Trophoblast cell (in vitro differentiated cells and primary cell): ENCODE results near the gene SSX2IP.

ENCODE experiments used
- DNase-seq, 2 donors: peaks; one replicate each; pipeline ENCODE4 v3.0.0-alpha.2; 2016
- H2AFZ ChIP-seq: 2 replicates; pipeline ENCODE4 v1.6.1; 2013; ENCODE audit warnings: low read length, moderate library complexity, mild to moderate bottlenecking; ENCODE audit not compliant: insufficient read depth, poor library complexity
- H2AK5ac ChIP-seq: 2 replicates; pipeline ENCODE4 v1.6.1; 2013; ENCODE audit warnings: mild to moderate bottlenecking, low read length
- H2BK120ac ChIP-seq: 2 replicates; pipeline ENCODE4 v1.6.1; 2013; ENCODE audit warnings: low read length, mild to moderate bottlenecking, moderate library complexity; ENCODE audit not compliant: insufficient read depth, poor library complexity
- H2BK12ac ChIP-seq: 2 replicates; pipeline ENCODE4 v1.6.1; 2013; ENCODE audit warnings: mild to moderate bottlenecking, low read length, moderate library complexity
- H2BK5ac ChIP-seq: 2 replicates; pipeline ENCODE4 v1.6.1; 2013; ENCODE audit warnings: low read length, low read depth, moderate library complexity, mild to moderate bottlenecking; ENCODE audit not compliant: poor library complexity
- H3K14ac ChIP-seq: 2 replicates; pipeline ENCODE4 v1.6.1; 2013; ENCODE audit warnings: mild to moderate bottlenecking, low read length
- H3K18ac ChIP-seq: 2 replicates; pipeline ENCODE4 v1.6.1; 2013; ENCODE audit warnings: mild to moderate bottlenecking, low read length
- H3K23ac ChIP-seq: 2 replicates; pipeline ENCODE4 v1.6.1; 2013; ENCODE audit warnings: low read length
- H3K27ac ChIP-seq: 2 replicates; pipeline ENCODE4 v1.5.1; 2013; ENCODE audit warnings: low read depth, mild to moderate bottlenecking, inconsistent platforms, low read length, moderate library complexity
- H3K27me3 ChIP-seq: 2 replicates; pipeline ENCODE4 v1.6.1; 2013; ENCODE audit warnings: inconsistent platforms, mild to moderate bottlenecking, low read length, moderate library complexity; ENCODE audit not compliant: insufficient read depth
- H3K36me3 ChIP-seq, 2 experiments: 1 replicate in 1 of 2; 2 replicates in 1 of 2; pipeline ENCODE4 v1.6.1; 2013; ENCODE audit warnings: low read length in 2 of 2, mild to moderate bottlenecking in 2 of 2, moderate library complexity in 1 of 2; ENCODE audit not compliant: insufficient read depth in 2 of 2, control insufficient read depth in 1 of 2
- H3K4ac ChIP-seq: 2 replicates; pipeline ENCODE4 v1.6.1; 2013; ENCODE audit warnings: low read depth, mild to moderate bottlenecking, low read length, moderate library complexity
- H3K4me1 ChIP-seq, 2 experiments: 1 replicate in 1 of 2; 2 replicates in 1 of 2; pipeline ENCODE4 v1.6.1; 2013; ENCODE audit warnings: low read length in 2 of 2, mild to moderate bottlenecking in 2 of 2, moderate library complexity in 1 of 2; ENCODE audit not compliant: insufficient read depth in 2 of 2, control insufficient read depth in 1 of 2
- H3K4me2 ChIP-seq: 2 replicates; pipeline ENCODE4 v1.6.1; 2013; ENCODE audit warnings: inconsistent platforms, mild to moderate bottlenecking, low read length, moderate library complexity
- H3K4me3 ChIP-seq: 2 replicates; pipeline ENCODE4 v1.5.1; 2013; ENCODE audit warnings: mild to moderate bottlenecking, low read depth, low read length, inconsistent platforms
- H3K79me1 ChIP-seq: one replicate; pipeline ENCODE4 v1.6.1; 2013; ENCODE audit warnings: low read length
- H3K79me2 ChIP-seq: 2 replicates; pipeline ENCODE4 v1.6.1; 2013; ENCODE audit warnings: low read length, mild to moderate bottlenecking; ENCODE audit not compliant: control insufficient read depth, insufficient read depth, poor library complexity
- H3K9ac ChIP-seq: 2 replicates; pipeline ENCODE4 v1.6.1; 2013; ENCODE audit warnings: mild to moderate bottlenecking, low read length
- H3K9me3 ChIP-seq: 2 replicates; pipeline ENCODE4 v1.6.1; 2013; ENCODE audit warnings: low read depth, mild to moderate bottlenecking, control low read depth, inconsistent platforms, low read length; ENCODE audit not compliant: insufficient read depth
- H4K12ac ChIP-seq: 2 replicates; pipeline ENCODE4 v1.6.1; 2013; ENCODE audit warnings: low read depth, mild to moderate bottlenecking, low read length, moderate library complexity
- H4K8ac ChIP-seq: 2 replicates; pipeline ENCODE4 v1.6.1; 2013; ENCODE audit warnings: low read depth, mild to moderate bottlenecking, low read length, moderate library complexity
- H4K91ac ChIP-seq: one replicate; pipeline ENCODE4 v1.6.1; 2013; ENCODE audit warnings: low read depth, mild to moderate bottlenecking, low read length, moderate library complexity
- WGBS: extraction: QIAGEN DNeasy Blood & Tissue Kit; methylation state at CpG from one replicate; pipeline ENCODE4 v1.1.7; 2013; ENCODE audit warnings: missing lambda C conversion rate; ENCODE audit not compliant: insufficient read length, insufficient coverage; ENCODE audit errors: extremely low coverage; 5-methylcytosine and 5-hydroxymethylcytosine counted together

The SSX2IP gene

GRCh38 chr1:84635429-84635828, 54.8 kb downstream of the SSX2IP start:
- no peak for DNase-seq
- no CpG with 5 or more reads among the region's 2 CpGs for WGBS

GRCh38 chr1:84634536-84635205, 55.6 kb downstream of the SSX2IP start:
- H3K9me3 ChIP-seq, result no peaks in the 10 kb centered on the region
- H3K27ac ChIP-seq, result peak overlapping the region; percentile 99
- no peaks in the 10 kb centered on the region for H3K27me3 ChIP-seq
- no peak overlapping the region for H3K4me3 ChIP-seq
- no peak overlapping the region for H3K18ac ChIP-seq
- peaks cover 6% of the 10 kb centered on the region for H3K79me2 ChIP-seq
- no peak overlapping the region for H4K12ac ChIP-seq
- no peak overlapping the region for H2BK12ac ChIP-seq
- no CpG with 5 or more reads among the region's 5 CpGs for WGBS
- H4K8ac ChIP-seq, result no peak overlapping the region
- H2AFZ ChIP-seq, result no peak overlapping the region
- peaks cover 34% of the 10 kb centered on the region for H3K79me1 ChIP-seq
- no peak overlapping the region for H3K23ac ChIP-seq
- H3K4me1 ChIP-seq, result peaks cover 9 to 24% of the 10 kb centered on the region in 2 experiments
- no peaks in the 10 kb centered on the region for H3K36me3 ChIP-seq
- H2AK5ac ChIP-seq, result no peak overlapping the region
- H2BK5ac ChIP-seq, result peak overlapping the region; percentile 98
- peak overlapping the region; percentile 70 for H3K4me2 ChIP-seq
- peak overlapping the region; percentile 99 for H4K91ac ChIP-seq
- DNase-seq, result peak; percentile 72 to 80
- peak overlapping the region; percentile 85 for H3K4ac ChIP-seq
- H2BK120ac ChIP-seq, result peak overlapping the region; percentile 99
- no peak overlapping the region for H3K14ac ChIP-seq
- no peak overlapping the region for H3K9ac ChIP-seq

More at GRCh38 chr1:84635429-84635828, 54.8 kb downstream of the SSX2IP start:
- H2BK120ac ChIP-seq, result peak overlapping the region; percentile 86
- H3K79me1 ChIP-seq, result peaks cover 35% of the 10 kb centered on the region
- H3K36me3 ChIP-seq, result no peaks in the 10 kb centered on the region
- no peak overlapping the region for H4K12ac ChIP-seq
- peak overlapping the region; percentile 63 for H3K14ac ChIP-seq
- no peak overlapping the region for H3K18ac ChIP-seq
- peak overlapping the region; percentile 28 for H3K4me3 ChIP-seq
- peaks cover 9 to 28% of the 10 kb centered on the region in 2 experiments for H3K4me1 ChIP-seq
- no peak overlapping the region for H2AK5ac ChIP-seq
- H3K9me3 ChIP-seq, result no peaks in the 10 kb centered on the region
- no peak overlapping the region for H3K9ac ChIP-seq
- H3K4ac ChIP-seq, result peak overlapping the region; percentile 22
- H2AFZ ChIP-seq, result no peak overlapping the region
- H3K79me2 ChIP-seq, result peaks cover 6% of the 10 kb centered on the region
- peak overlapping the region; percentile 91 for H4K91ac ChIP-seq
- H3K4me2 ChIP-seq, result peak overlapping the region; percentile 70
- peak overlapping the region; percentile 72 for H2BK12ac ChIP-seq
- H2BK5ac ChIP-seq, result peak overlapping the region; percentile 84
- peak overlapping the region; percentile 48 for H4K8ac ChIP-seq
- H3K23ac ChIP-seq, result no peak overlapping the region
- no peaks in the 10 kb centered on the region for H3K27me3 ChIP-seq
- peak overlapping the region; percentile 99 for H3K27ac ChIP-seq

GRCh38 chr1:84632673-84633434, 57.4 kb downstream of the SSX2IP start:
- H3K14ac ChIP-seq, result no peak overlapping the region
- H2BK12ac ChIP-seq, result no peak overlapping the region
- peaks cover 32% of the 10 kb centered on the region for H3K79me1 ChIP-seq
- no peak overlapping the region for H2AK5ac ChIP-seq
- H4K91ac ChIP-seq, result peak overlapping the region; percentile 74
- H3K23ac ChIP-seq, result no peak overlapping the region
- WGBS, result no CpG with 5 or more reads among the region's 2 CpGs
- peak overlapping the region; percentile 99 for H2BK120ac ChIP-seq
- H3K4me2 ChIP-seq, result peak overlapping the region; percentile 33
- H4K12ac ChIP-seq, result no peak overlapping the region
- H3K27me3 ChIP-seq, result no peaks in the 10 kb centered on the region
- no peak overlapping the region for H3K9ac ChIP-seq
- H4K8ac ChIP-seq, result no peak overlapping the region
- no peak overlapping the region for H3K4ac ChIP-seq
- peaks cover 9 to 24% of the 10 kb centered on the region in 2 experiments for H3K4me1 ChIP-seq
- no peak overlapping the region for H3K4me3 ChIP-seq
- no peak overlapping the region for H2AFZ ChIP-seq
- H2BK5ac ChIP-seq, result peak overlapping the region; percentile 58
- H3K18ac ChIP-seq, result no peak overlapping the region
- H3K9me3 ChIP-seq, result no peaks in the 10 kb centered on the region
- H3K79me2 ChIP-seq, result peaks cover 6% of the 10 kb centered on the region
- DNase-seq, result no peak
- H3K36me3 ChIP-seq, result no peaks in the 10 kb centered on the region
- peak overlapping the region; percentile 93 for H3K27ac ChIP-seq

GRCh38 chr1:84632137-84632536, 58.1 kb downstream of the SSX2IP start:
- H4K91ac ChIP-seq, result peak overlapping the region; percentile 100
- H3K9me3 ChIP-seq, result no peaks in the 10 kb centered on the region
- peak overlapping the region; percentile 93 for H4K8ac ChIP-seq
- H3K18ac ChIP-seq, result peak overlapping the region; percentile 89
- peak overlapping the region; percentile 99 for H2AK5ac ChIP-seq
- no peak overlapping the region for H3K9ac ChIP-seq
- peak overlapping the region; percentile 97 for H3K14ac ChIP-seq
- no peak for DNase-seq
- no peak overlapping the region for H3K4me2 ChIP-seq
- H3K36me3 ChIP-seq, result no peaks in the 10 kb centered on the region
- H2BK120ac ChIP-seq, result peak overlapping the region; percentile 100
- peak overlapping the region; percentile 22 for H4K12ac ChIP-seq
- H3K4me1 ChIP-seq, result peaks cover 9 to 23% of the 10 kb centered on the region in 2 experiments
- H3K79me2 ChIP-seq, result peaks cover 6% of the 10 kb centered on the region
- H2BK12ac ChIP-seq, result peak overlapping the region; percentile 100
- H3K4me3 ChIP-seq, result no peak overlapping the region
- peak overlapping the region; percentile 92 for H3K27ac ChIP-seq
- H3K27me3 ChIP-seq, result no peaks in the 10 kb centered on the region
- H3K4ac ChIP-seq, result peak overlapping the region; percentile 99
- H2AFZ ChIP-seq, result peak overlapping the region; percentile 95
- H2BK5ac ChIP-seq, result peak overlapping the region; percentile 99
- peaks cover 32% of the 10 kb centered on the region for H3K79me1 ChIP-seq
- WGBS, result no CpG with 5 or more reads among the region's 6 CpGs
- H3K23ac ChIP-seq, result no peak overlapping the region
